NCI-H1105 treated with DMSO at 0.1 percent for 48 hours (cell line): ENCODE results near the gene TNNI3K.
A peak's percentile ranks its signal among the peaks of the same experiment; 100 is the strongest.

Source experiments
- DNase-seq: peaks from one replicate; lab custom pipeline; 2025; lab: John Stamatoyannopoulos, UW

Gene TNNI3K

GRCh38 chr1:74392186-74392585, 157.0 kb downstream of the TNNI3K start:
- DNase-seq, result no peak

- no peak for DNase-seq
Measured at GRCh38 chr1:74392840-74393239, 157.7 kb downstream of the TNNI3K start.

GRCh38 chr1:74395571-74395970, 160.4 kb downstream of the TNNI3K start:
- no peak for DNase-seq

- no peak for DNase-seq
Measured at GRCh38 chr1:74396462-74396861, 161.3 kb downstream of the TNNI3K start.

- DNase-seq, result no peak
Measured at GRCh38 chr1:74396933-74397332, 161.7 kb downstream of the TNNI3K start.

- no peak for DNase-seq
Measured at GRCh38 chr1:74399249-74399648, 164.1 kb downstream of the TNNI3K start.

DNA sequence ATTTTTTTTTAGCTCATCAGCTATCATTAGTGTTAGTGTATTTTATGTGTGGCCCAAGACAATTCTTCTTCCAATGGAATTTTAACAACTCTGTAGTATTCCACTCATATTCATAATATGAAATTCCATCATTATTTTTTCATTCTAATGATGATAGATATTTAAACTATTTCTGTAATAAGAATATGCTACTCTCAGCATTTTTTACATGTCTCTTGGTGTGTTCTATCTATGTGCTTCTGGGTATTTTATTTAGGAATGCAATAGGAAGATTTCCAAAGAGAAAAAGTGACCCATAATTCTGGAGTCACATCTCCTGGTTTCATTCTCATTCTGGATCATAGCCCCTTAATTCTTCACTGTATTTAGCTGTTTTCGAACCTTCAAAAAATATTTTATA, 167.7 kb downstream of the TNNI3K start:
- DNase-seq, result no peak

DNA sequence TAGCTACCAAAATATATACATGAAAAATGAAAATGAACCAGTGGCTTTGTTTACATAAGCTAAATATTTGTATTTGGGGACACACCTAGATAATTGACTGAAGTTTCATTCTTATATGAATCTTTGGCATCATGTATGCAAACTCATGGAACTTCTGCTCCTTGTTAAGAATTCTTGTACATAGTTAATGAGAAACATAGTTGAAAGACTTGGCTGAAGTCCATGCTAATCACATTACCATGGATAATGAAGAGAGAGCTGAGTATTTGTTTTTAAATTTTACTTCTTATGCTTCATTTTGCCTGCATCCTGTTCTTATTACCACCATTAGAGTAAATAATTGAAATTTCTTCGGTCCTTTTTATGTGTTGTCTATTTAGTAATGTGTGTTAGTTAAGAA, 168.4 kb downstream of the TNNI3K start:
- no peak for DNase-seq

- DNase-seq, result no peak
Measured at GRCh38 chr1:74406759-74407158, 171.6 kb downstream of the TNNI3K start.

DNA sequence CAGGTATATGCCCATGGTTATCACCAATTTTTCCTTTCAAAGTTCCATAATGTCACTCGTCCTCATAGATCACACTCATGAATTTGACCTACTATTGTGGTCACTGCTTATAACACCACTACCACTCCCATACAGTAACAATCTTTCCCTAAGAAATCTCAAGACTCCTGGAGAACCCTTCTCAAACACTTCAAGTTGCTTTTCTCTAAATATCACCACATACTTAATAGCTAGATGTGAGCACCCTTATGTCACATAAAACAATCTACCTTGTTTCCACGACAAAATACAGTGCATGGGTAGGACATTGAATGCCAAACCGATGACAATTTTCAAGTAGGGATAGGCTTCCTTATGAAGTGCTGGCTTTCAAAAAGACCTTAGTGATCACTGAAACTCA, 172.7 kb downstream of the TNNI3K start:
- no peak for DNase-seq

DNA sequence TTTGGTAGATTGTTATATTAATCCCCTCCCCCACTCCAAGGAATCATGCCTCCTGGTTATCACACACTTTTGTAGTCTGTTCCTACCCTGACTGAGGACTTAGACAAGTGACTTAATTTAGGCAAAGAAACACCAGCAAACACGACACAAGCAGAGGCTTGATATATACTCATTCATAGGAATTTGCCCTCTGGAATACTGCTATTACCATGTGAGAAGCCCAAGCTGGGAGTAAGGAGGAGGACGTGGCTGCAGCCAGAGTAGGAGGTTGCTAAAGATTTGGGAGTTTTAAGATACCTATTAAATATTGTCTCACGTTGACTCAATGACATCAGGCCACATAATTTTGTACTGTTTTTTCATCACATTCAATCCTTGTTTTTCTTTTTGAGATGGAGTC, 177.1 kb downstream of the TNNI3K start:
- no peak for DNase-seq

DNA sequence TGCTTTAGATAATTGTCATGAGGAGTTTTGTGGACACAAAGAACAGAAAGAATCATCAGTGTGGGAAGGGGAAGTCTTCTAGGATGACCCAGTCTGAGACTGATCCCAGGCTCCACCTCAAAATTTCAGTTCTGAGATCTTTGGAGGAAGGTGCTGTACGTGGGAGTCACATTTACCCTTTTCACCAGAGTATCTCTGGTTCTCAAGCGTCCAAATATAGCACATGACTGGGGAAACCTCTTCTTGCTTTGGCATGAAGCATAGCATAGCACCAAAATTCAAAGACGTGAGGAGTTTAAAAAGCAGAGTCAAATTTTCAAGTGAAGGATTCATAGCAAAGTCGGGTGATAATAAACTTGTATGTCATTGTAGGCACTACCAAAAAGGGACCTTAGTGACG, 180.7 kb downstream of the TNNI3K start:
- DNase-seq, result no peak

DNA sequence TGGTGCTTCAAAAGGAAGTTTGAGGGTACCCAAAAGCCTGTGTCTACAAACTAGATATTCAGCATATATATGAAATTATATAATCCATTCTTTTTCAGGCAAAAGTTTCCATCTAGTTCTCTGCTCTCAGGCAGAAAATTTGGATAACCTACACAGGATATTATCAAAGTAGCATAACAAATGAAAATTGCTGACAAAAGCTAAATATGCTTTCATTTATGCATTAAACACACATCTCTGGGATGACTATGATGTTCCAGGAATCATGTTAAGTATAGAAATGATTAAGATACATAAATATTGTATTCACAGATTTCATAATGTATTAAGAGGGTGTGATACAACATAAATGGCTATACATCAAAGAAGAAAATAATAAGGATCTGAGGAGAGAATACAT, 184.4 kb downstream of the TNNI3K start:
- DNase-seq, result no peak

GRCh38 chr1:74420467-74420866, 185.3 kb downstream of the TNNI3K start:
- no peak for DNase-seq

DNA sequence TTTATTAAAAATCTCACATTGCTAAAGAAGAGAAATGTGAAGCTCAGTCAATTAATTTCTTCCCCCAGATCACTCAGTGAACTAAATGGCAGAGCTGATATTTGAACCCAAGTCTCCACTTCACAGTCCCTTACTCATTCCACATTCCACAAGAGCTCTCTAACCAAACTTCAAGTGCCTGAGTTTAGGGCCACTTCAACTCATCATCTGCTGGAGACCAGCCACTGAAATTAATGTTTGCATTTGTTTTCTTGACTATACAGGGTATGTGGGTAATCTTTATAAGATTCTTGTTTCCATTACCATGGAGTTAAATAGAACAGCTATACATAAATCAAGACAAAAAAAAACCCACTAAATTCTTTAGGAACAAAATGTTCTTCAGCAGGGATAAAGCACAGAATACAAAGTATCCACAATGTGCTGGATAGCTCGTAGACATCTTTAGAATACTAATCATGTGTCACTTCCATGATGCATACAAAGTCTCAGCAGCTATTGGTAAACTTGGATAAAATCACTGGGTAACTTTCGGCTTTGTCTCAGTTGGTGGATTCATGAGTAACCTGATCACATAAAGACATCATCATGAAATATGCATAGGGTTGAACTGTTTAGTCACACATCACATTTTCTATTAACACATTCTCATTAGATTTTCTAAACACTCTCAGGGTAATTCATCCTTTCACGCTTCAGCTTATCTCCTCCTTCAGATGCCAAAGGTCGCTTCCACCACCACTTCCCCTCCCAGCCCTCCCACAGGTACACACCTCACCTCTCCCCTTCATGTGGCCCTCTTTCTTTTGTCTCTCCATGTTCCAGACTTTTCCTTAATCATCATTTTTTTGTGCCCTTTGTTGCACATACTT, 187.5 kb downstream of the TNNI3K start:
- peak; percentile 23 for DNase-seq

- DNase-seq, result no peak
Measured at GRCh38 chr1:74423471-74423870, 188.3 kb downstream of the TNNI3K start.

DNA sequence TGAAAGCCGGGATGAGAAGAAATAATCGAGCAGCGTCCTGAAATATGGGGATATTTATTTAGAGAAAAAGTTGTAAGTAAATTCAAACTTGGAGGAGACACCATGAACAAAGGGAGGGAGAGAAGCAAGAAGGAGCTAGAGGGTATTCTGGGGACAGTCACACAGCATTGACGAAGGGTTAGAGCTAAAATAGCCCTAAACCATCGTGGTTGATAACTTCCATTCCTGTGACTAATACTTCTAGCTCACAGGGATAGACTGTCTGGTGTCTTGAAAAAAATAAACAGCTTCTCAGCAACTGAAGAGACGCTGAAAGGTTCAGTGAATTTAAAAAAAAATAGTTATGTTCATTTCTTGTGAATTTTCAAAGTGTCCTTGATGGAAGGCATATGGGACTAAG, 190.5 kb downstream of the TNNI3K start:
- no peak for DNase-seq

DNA sequence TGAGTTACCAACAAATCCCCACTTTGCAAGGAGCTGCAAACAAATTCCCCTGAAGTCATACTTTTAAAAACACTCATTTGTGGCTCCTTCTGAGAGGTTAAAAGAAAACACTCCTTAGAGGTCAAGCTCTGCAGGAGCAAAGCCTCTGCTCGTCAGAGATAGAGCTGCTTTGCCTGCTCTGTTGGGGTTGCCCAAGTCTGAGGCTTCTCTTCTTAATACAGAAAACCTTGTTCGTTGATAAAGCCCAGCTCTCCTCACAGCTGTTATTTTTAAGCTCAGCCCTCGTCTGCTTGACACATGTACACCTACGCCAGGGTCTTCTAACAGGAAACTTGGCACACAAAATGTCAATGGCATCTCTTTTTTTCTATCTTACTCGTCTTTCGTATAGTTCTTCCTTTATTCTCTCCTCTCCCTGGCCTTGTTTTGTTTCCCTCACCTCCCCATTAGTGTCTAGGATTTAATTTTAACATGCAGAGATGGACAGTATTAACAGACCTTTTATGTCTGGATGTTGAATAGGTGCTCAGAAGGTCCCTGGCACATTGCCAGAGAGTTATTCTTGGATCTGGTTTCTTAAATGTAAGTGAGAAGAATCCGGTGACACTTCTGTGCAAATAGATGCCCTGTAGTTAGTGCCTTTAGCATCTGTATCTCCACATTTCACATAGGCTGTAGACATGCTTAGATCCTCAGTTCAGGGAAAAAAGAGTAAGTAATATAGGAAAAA, 191.2 kb downstream of the TNNI3K start:
- DNase-seq, result peak; percentile 51

GRCh38 chr1:74427681-74428080, 192.5 kb downstream of the TNNI3K start:
- no peak for DNase-seq

DNA sequence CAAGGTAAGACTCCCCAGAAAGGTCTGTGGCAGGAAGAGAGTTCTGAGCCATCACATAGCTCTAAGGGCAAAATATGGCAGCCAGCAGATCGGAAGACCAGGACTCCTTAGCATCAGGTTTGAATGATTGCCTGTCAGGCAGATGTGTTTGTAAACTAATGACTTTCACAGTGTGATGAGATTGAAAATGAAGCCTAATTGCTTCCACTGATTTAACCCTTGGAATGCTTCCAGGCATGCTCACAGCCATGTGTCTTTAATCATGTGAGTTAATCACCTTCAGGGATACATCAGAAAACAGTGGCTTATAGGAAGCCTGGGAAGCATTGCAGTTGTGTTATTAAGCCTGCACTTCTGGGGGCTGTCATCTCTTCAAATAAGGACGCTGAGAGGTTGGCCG, 194.4 kb downstream of the TNNI3K start:
- peak; percentile 66 for DNase-seq

- DNase-seq, result no peak
Measured at GRCh38 chr1:74430342-74430934, 195.3 kb downstream of the TNNI3K start.

DNA sequence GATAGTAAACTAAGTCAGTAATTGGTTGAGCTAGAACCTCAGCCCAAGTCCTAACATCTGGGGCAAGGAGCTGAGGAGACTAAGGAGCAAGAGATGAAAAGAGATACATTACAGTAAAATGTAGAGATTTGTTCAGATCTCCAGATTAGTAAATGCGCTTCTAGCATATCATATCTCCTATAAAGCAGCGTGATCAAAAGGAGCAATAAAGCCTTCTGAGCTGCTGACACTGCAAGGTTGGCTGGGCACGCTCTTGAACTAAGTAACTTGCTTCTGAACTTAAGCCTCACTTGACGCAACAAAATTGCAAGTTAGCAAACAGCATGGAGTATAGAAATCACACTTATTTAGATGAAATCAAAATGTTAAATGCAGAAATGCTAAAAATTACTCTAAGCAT, 196.3 kb downstream of the TNNI3K start:
- no peak for DNase-seq

DNA sequence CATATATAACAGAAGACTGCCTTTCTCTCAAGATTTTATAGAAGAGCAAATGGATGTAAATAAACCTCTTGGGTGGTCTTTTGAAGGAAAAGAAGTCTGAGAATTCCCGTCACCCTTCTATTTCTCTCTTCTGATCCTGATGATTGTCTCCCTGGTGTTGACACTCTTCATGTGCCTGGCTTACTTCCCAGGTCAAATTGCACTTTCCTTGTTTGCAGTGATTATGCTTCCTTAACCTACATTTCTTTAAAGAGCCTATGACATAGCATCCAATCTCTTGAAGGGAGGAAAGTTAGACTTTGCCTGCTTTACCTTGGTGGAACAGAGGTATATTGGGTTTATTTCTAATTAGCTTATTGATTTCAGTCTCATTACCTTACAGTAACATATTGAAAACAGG, 197.1 kb downstream of the TNNI3K start:
- no peak for DNase-seq
